H9 (cell line): Measurements from ENCODE around the gene SEC61A2. TPM values are rescaled to one million over a fixed set of nuclear protein-coding genes. Genes with fewer than 3 reads are reported as not detected.

ENCODE experiments used
- DNase-seq: peaks from one replicate; pipeline ENCODE4 v3.0.0-alpha.2; 2017
- H2AFZ ChIP-seq: one replicate; pipeline ENCODE4 v1.6.1; 2013; ENCODE audit warnings: mild to moderate bottlenecking, low read length, control low read depth, moderate library complexity
- H2AK5ac ChIP-seq: 2 replicates; pipeline ENCODE4 v1.6.1; 2013; ENCODE audit warnings: low read length, control low read depth, mixed read lengths; ENCODE audit not compliant: insufficient read length
- H2BK120ac ChIP-seq: one replicate; pipeline ENCODE4 v1.6.1; 2013; ENCODE audit warnings: low read depth, mild to moderate bottlenecking, low read length, control low read depth, inconsistent platforms; ENCODE audit not compliant: poor library complexity, severe bottlenecking
- H2BK12ac ChIP-seq: 2 replicates; pipeline ENCODE4 v1.6.1; 2013; ENCODE audit warnings: low read length, control low read depth, mixed read lengths, low read depth; ENCODE audit not compliant: insufficient read length
- H2BK15ac ChIP-seq: 2 replicates; pipeline ENCODE4 v1.6.1; 2013; ENCODE audit warnings: low read depth, low read length, control low read depth
- H2BK20ac ChIP-seq: one replicate; pipeline ENCODE4 v1.6.1; 2013; ENCODE audit warnings: low read depth, mild to moderate bottlenecking, low read length, control low read depth, inconsistent platforms; ENCODE audit not compliant: poor library complexity, severe bottlenecking
- H2BK5ac ChIP-seq: 2 replicates; pipeline ENCODE4 v1.6.1; 2013; ENCODE audit warnings: low read length, control low read depth, mixed read lengths; ENCODE audit not compliant: insufficient read length
- H3K14ac ChIP-seq: 2 replicates; pipeline ENCODE4 v1.6.1; 2013; ENCODE audit warnings: low read length, control low read depth; ENCODE audit not compliant: insufficient read depth
- H3K18ac ChIP-seq: 2 replicates; pipeline ENCODE4 v1.6.1; 2013; ENCODE audit warnings: low read depth, mild to moderate bottlenecking, mixed read lengths, low read length, control low read depth; ENCODE audit not compliant: insufficient read length
- H3K23ac ChIP-seq: 2 replicates; pipeline ENCODE4 v1.6.1; 2013; ENCODE audit warnings: low read length, control low read depth, mixed read lengths, low read depth; ENCODE audit not compliant: insufficient read length
- H3K23me2 ChIP-seq: 2 replicates; pipeline ENCODE4 v1.6.1; 2013; ENCODE audit warnings: low read depth, mild to moderate bottlenecking, mixed read lengths, low read length, control low read depth; ENCODE audit not compliant: insufficient read length, poor library complexity, severe bottlenecking
- H3K27ac ChIP-seq: 2 replicates; pipeline ENCODE4 v1.5.1; 2013; ENCODE audit warnings: low read length, control low read depth, mixed read lengths, low read depth; ENCODE audit not compliant: insufficient read length
- H3K27me3 ChIP-seq: 2 replicates; pipeline ENCODE4 v1.6.1; 2013; ENCODE audit warnings: low read length, control low read depth, inconsistent platforms; ENCODE audit not compliant: insufficient read depth
- H3K4ac ChIP-seq: 2 replicates; pipeline ENCODE4 v1.6.1; 2013; ENCODE audit warnings: low read depth, mild to moderate bottlenecking, control low read depth, inconsistent platforms, low read length, moderate library complexity
- H3K4me1 ChIP-seq: 2 replicates; pipeline ENCODE4 v1.6.1; 2013; ENCODE audit warnings: low read length, control low read depth, inconsistent platforms; ENCODE audit not compliant: insufficient read depth
- H3K4me2 ChIP-seq: 2 replicates; pipeline ENCODE4 v1.6.1; 2013; ENCODE audit warnings: low read length, control low read depth, mixed read lengths; ENCODE audit not compliant: insufficient read length, insufficient read depth
- H3K56ac ChIP-seq: 2 replicates; pipeline ENCODE4 v1.6.1; 2013; ENCODE audit warnings: low read depth, mild to moderate bottlenecking, mixed read lengths, low read length, control low read depth; ENCODE audit not compliant: insufficient read length
- H3K79me1 ChIP-seq: 2 replicates; pipeline ENCODE4 v1.6.1; 2013; ENCODE audit warnings: low read depth, mild to moderate bottlenecking, moderate library complexity, low read length, control low read depth, inconsistent platforms; ENCODE audit not compliant: insufficient read depth, poor library complexity, severe bottlenecking
- H3K79me2 ChIP-seq: 2 replicates; pipeline ENCODE4 v1.6.1; 2013; ENCODE audit warnings: low read length, control low read depth, inconsistent platforms; ENCODE audit not compliant: insufficient read depth
- H3K9ac ChIP-seq: 2 replicates; pipeline ENCODE4 v1.6.1; 2013; ENCODE audit warnings: low read length, control low read depth, mixed read lengths; ENCODE audit not compliant: insufficient read length; ENCODE audit errors: extremely low read depth
- H3K9me3 ChIP-seq: one replicate; pipeline ENCODE4 v1.6.1; 2013; ENCODE audit warnings: low read depth, low read length, inconsistent platforms; ENCODE audit not compliant: control insufficient read depth
- H3T11ph ChIP-seq: one replicate; pipeline ENCODE4 v1.6.1; 2013; ENCODE audit warnings: mild to moderate bottlenecking, low read length, control low read depth, inconsistent platforms
- H4K20me1 ChIP-seq: one replicate; pipeline ENCODE4 v1.6.1; 2013; ENCODE audit not compliant: control insufficient read depth, insufficient read length, insufficient read depth
- H4K5ac ChIP-seq: 2 replicates; pipeline ENCODE4 v1.6.1; 2013; ENCODE audit warnings: low read depth, mild to moderate bottlenecking, mixed read lengths, low read length, control low read depth; ENCODE audit not compliant: insufficient read length
- H4K8ac ChIP-seq: replicated peaks from 2 replicates; pipeline ENCODE4 v1.6.1; 2013; ENCODE audit warnings: low read length, control low read depth, mixed read lengths, low read depth; ENCODE audit not compliant: insufficient read length
- H4K91ac ChIP-seq: 2 replicates; pipeline ENCODE4 v1.6.1; 2013; ENCODE audit warnings: low read depth, mild to moderate bottlenecking, moderate library complexity, mixed read lengths, low read length, control low read depth; ENCODE audit not compliant: insufficient read length
- H3K27ac Mint-ChIP-seq, 3 experiments: 2 replicates in 2 of 3; 3 replicates in 1 of 3; pipeline ENCODE4 v1.8.0; 2020 to 2021; ENCODE audit warnings: mixed read lengths in 3 of 3, mild to moderate bottlenecking in 1 of 3, moderate library complexity in 1 of 3
- H3K27me3 Mint-ChIP-seq: 2 replicates; pipeline ENCODE4 v1.8.0; 2021; ENCODE audit warnings: low read depth, mild to moderate bottlenecking, moderate library complexity, mixed read lengths
- H3K36me3 Mint-ChIP-seq, 3 experiments: 2 replicates in 2 of 3; 3 replicates in 1 of 3; pipeline ENCODE4 v1.8.0; 2020 to 2021; ENCODE audit warnings: low read depth in 3 of 3, mixed read lengths in 3 of 3; ENCODE audit not compliant: insufficient read depth in 1 of 3
- H3K4me1 Mint-ChIP-seq, 2 experiments: 2 replicates each; pipeline ENCODE4 v1.8.0; 2020; ENCODE audit warnings: mixed read lengths in 2 of 2
- H3K4me3 Mint-ChIP-seq, 2 experiments: 2 replicates in 1 of 2; 3 replicates in 1 of 2; pipeline ENCODE4 v1.8.0; 2020 to 2021; ENCODE audit warnings: mild to moderate bottlenecking in 2 of 2, mixed read lengths in 2 of 2, moderate library complexity in 1 of 2
- H3K9me3 Mint-ChIP-seq, 2 experiments: 2 replicates in 1 of 2; 3 replicates in 1 of 2; pipeline ENCODE4 v1.8.0; 2020; ENCODE audit warnings: mild to moderate bottlenecking in 2 of 2, mixed read lengths in 2 of 2, moderate library complexity in 1 of 2
- CTCF ChIP-seq: fragments of 200-600 bp; sonication (generic); conservative IDR thresholded peaks from 3 replicates; pipeline ENCODE4 v1.8.0; 2021; ENCODE audit warnings: antibody characterized with exemption, mild to moderate bottlenecking
- WGBS: extraction: QIAGEN DNeasy Blood & Tissue Kit; methylation state at CpG from one replicate; pipeline ENCODE4 v1.1.7; 2013; ENCODE audit warnings: missing lambda C conversion rate, low lambda C conversion rate, mixed read lengths; ENCODE audit not compliant: insufficient read length; ENCODE audit errors: extremely low coverage; 5-methylcytosine and 5-hydroxymethylcytosine counted together
- total RNA-seq: library from RNA; stranded (reverse); gene quantifications from 2 replicates; pipeline ENCODE4 v1.2.1, GENCODE V29; 2021

SEC61A2 gene
- total RNA-seq, 1 experiment from 2014 or later, result 13.9 TPM

GRCh38 chr10:12205082-12205481, 75.6 kb downstream of the SEC61A2 start:
- Histone ChIP-seq H3K79me2 (peaks cover 18% of the 10 kb centered on the region), H3K79me1 (peaks cover 10% of the 10 kb centered on the region), H3K4me2 (no peak overlapping the region), H3K18ac (no peak overlapping the region), H2BK5ac (no peak overlapping the region), H4K8ac (no peak overlapping the region), H2AK5ac (no peak overlapping the region), H3K4ac (no peak overlapping the region), H3K23me2 (no peaks in the 10 kb centered on the region), H2BK12ac (no peak overlapping the region), H4K20me1 (no peaks in the 10 kb centered on the region), H3K9me3 (no peaks in the 10 kb centered on the region), H2BK120ac (no peak overlapping the region), H3K14ac (no peak overlapping the region), H3K56ac (no peak overlapping the region), H3K9ac (no peak overlapping the region), H3K23ac (no peak overlapping the region), H3K27me3 (no peaks in the 10 kb centered on the region), H4K91ac (no peak overlapping the region), H3T11ph (no peak overlapping the region), H2AFZ (no peak overlapping the region), H2BK20ac (no peak overlapping the region), H3K4me1 (no peaks in the 10 kb centered on the region), H2BK15ac (no peak overlapping the region), H3K27ac (no peak overlapping the region), H4K5ac (no peak overlapping the region)
- Mint-ChIP-seq H3K4me1 (no peaks in the 10 kb centered on the region), H3K9me3 (no peaks in the 10 kb centered on the region), H3K27me3 (no peaks in the 10 kb centered on the region), H3K27ac (no peak overlapping the region), H3K36me3 (peaks cover 41 to 75% (median 71%) of the 10 kb centered on the region in 3 experiments), H3K4me3 (no peak overlapping the region)
- DNase-seq, result no peak
- no peak for TF ChIP-seq CTCF
- no CpG with 5 or more reads among the region's 3 CpGs for WGBS
